CD4-positive, alpha-beta T cell treated with Interleukin-12 subunit alpha and Interleukin-12 subunit beta, for 1 hour (primary cell): ENCODE results near the gene ACOT7.
"Not testable (repeated sequence)": the region's sequence is repeated elsewhere in the genome, so short reads cannot be mapped to it uniquely, and the experiment has no call there.

ENCODE experiments used
- DNase-seq: peaks from one replicate; pipeline ENCODE4 v3.0.0-alpha.2; 2020

Gene ACOT7

DNA sequence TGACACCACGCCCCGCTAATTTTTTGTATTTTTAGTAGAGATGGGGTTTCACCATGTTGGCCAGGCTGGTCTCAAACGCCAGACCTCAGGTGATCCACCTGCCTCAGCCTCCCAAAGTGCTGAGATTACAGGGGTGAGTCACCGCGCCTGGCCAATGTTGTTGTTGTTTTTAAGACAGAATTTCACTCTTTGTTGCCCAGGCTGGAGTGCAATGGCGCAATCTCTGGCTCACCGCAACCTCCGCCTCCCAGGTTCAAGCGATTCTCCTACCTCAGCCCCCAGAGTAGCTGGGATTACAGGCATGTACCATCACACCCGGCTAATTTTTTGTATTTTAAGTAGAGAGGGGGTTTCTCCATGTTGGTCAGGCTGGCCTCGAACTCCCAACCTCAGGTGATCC, 173.9 kb downstream of the ACOT7 start:
- DNase-seq: not testable (repeated sequence)

DNA sequence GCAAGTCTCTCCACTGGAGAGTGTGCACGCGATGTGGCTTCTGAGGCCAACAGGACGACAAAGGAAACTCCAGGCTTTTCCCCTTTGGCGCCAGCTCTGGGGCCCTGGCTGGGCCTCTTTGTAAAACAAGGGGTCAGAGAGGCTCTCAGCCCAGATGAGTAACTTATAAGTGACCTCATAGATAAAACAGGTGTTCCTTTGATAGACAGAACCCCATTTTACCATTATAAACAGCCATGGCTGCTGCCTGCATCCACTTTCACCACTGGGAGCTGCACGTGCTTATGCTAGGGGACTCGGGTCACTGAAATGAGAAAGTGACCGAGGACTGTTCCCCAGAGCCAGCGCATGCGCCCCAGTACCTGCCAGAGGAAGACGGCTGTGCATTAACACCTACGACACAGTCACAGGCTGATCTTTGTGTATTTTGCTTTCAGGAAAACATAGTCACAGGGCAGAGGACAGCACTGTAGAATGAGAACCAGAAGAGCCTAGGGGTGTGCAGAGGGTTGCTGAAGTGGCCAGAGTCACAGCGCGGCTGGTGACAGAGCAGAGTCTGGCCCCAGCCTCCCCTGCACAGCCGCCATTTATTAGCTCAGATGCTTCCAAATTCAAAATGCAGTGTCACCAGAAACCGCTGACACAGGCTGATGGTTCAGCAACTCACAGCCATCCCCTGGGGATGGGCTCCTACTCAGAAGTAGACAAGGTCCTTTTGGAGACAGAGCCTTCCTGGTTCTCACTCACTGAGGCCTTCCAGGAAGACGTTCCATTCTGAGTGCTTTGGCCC, 175.0 kb downstream of the ACOT7 start:
- DNase-seq: no peak
